ENCODE data around the gene CBFA2T3.

DNA sequence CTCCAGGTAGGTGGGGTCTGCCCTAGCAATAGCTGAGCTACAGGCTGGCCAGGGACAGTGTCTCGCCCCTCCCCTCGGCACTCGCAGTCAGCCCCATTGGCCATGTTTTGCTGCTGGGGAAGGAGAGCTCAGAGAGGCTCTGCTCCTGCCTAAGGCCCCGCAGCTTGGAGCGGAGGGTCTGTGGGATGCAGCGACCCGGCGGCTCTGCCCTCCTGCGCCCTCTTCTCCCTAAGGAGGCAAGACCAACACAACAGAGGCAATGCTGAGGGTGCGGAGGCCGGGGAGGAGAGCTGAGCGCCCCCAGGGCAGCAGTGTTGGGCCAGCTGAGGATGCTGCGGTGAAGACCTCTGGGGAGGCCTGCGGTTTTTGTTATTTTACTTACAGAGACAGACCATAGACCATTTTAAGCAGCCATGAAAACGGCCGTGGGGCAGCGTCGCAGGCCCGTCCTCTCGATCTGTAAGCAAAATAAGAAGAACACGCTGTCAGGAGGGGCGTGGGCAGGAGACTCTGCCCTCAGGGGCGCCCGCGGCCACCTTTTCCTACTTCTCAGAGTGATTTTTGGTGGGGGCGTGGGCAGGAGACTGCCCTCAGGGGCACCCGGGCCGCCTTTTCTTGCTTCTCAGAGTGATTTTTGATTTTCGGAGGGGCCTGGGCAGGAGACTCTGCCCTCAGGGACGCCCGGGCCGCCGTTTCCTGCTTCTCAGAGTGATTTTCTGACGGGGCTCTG lies 79.1 kb downstream of the CBFA2T3 start:
- TF ChIP-seq, protein P1, sequence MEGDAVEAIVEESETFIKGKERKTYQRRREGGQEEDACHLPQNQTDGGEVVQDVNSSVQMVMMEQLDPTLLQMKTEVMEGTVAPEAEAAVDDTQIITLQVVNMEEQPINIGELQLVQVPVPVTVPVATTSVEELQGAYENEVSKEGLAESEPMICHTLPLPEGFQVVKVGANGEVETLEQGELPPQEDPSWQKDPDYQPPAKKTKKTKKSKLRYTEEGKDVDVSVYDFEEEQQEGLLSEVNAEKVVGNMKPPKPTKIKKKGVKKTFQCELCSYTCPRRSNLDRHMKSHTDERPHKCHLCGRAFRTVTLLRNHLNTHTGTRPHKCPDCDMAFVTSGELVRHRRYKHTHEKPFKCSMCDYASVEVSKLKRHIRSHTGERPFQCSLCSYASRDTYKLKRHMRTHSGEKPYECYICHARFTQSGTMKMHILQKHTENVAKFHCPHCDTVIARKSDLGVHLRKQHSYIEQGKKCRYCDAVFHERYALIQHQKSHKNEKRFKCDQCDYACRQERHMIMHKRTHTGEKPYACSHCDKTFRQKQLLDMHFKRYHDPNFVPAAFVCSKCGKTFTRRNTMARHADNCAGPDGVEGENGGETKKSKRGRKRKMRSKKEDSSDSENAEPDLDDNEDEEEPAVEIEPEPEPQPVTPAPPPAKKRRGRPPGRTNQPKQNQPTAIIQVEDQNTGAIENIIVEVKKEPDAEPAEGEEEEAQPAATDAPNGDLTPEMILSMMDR (IDR thresholded peaks at IDR 0.05 in 4 of 5, conservative IDR thresholded peaks at IDR 0.05 in 1 of 5) = no peak
- TF ChIP-seq POLR2A (IDR thresholded peaks at IDR 0.05) = no peak
